A204.1 (cell line): ENCODE measurements around the gene ZNF408.
"Not testable (repeated sequence)": the region's sequence is repeated elsewhere in the genome, so short reads cannot be mapped to it uniquely, and the experiment has no call there.

Experiments
- FAIRE-seq: peaks from 2 replicates; lab custom pipeline; 2012; peaks lifted over from hg19 to GRCh38; lab: Jason Lieb, UNC

The ZNF408 gene

DNA sequence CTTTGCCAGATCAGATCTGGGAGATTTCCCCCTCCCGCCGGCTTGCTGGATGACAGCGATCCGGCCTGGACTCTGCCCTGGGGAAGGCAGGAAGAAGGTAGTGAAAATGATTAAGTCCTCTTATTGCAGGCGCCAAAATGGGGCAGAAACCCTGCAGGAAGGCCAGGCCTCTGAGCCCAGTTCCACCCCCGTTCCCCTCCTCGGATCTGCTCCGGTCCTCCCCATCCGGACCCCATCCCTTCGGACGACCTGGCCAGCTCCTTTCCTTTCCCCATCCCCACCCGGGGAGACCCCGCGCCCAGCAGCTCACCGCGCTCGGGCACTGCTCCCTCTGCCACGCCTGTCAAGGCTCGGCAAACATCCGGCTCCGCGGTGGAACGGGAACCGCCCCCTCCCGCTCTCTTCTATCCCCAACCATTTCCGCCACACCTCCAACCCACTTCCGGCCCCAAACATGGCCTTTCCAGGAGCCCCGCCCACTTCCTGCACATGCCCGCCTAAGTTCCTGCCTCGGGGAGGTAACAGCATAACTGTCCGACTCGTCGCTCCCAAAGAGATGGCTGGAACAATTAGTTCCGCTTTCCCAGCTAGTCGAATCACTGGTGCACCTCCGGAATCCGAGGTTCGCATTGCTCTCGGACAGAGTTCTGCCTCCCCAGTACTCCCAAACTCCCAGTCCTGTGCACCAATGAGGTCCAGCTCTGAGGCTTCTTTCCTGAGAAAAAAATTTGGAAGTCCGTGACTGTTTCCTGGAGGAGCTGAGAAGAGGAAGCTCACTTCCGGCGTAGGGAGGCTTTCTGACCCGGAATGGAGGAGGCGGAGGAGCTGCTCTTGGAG is at the start of gene ZNF408, which contains the start of gene ARHGAP1:
Gene ZNF408 (plus strand): TSS at position 791 of the 837 bp plus-strand sequence. CDS start 17 bp downstream, at position 808.
Gene ARHGAP1 (minus strand): TSS at position 379 of the 837 bp plus-strand sequence. CDS start 4,512 bp downstream, outside the sequence.
- peak; percentile 91 for FAIRE-seq

DNA sequence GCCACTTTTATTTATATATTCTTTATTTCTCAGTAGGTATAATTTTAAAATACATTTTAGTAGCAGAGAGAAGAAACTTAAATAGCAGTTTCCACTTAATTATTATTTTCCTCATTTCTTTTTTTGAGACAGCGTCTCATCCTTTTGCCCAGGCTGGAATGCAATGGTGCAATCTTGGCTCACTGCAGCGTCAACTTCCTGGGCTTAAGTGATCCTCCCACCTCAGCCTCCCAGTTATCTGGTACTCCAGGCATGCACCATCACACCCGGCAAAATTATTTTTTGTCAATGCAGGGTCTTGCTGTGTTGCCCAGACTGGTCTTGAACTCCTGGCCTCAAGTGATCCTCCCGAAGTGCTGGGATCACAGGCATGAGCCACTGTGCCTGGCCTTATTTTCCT is 45.2 kb upstream of the ZNF408 start:
- no peak for FAIRE-seq

DNA sequence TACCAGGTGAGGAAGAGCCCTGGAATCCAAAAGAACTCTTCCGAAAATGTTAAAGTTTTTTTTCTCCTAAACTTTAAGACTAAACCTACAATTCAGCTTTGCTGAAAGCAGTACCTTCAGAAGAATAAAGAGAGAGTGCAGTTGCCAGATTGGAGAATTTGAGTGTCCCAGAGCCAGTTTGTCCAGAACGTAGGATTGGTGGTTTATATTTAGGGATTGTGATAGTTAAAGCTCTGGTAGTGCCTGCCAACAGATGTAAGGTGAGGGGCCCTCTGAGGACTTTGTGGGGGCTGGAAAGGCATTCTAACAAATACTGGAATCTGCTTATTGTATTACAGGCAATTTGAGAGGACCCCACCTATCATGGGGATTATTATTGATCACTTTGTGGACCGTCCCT is 43.6 kb upstream of the ZNF408 start:
- no peak for FAIRE-seq

DNA sequence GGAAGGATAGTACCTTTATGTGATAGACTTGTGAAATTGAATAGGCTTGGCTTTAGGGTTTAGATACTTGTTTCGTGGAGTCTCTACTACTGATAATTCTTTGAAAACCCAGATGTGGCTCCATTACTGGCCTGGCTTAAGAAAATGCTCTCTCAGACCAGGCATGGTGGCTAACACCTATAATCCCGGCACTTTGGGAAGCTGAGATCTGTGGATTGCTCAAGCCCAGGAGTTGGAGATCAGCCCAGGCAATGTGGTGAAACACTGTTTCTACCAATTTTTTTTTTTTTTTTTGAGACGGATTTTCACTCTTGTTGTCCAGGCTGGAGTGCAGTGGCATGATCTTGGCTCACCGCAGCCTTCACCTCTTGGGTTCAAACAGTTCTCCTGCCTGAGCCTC is 42.6 kb upstream of the ZNF408 start:
- FAIRE-seq = no peak

DNA sequence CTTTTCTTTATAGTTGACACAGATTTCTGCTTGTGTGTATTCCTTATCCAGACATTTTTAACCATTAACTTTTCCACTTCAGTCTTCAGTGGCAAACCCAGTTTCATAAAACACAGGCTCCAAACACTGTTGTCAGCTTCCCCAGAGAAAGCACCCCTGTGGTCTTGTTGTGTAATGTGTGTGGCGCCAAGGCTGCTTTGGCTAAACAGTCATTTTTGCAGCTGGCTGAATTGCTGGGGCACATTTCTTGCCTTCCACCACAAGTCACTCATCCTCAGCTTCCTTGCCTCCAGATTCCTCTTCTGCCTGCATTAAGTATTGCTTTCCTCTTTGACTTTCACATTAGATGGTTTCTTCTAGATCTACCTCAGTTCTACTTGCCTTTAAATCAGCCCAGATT is 40.9 kb upstream of the ZNF408 start:
- no peak for FAIRE-seq

DNA sequence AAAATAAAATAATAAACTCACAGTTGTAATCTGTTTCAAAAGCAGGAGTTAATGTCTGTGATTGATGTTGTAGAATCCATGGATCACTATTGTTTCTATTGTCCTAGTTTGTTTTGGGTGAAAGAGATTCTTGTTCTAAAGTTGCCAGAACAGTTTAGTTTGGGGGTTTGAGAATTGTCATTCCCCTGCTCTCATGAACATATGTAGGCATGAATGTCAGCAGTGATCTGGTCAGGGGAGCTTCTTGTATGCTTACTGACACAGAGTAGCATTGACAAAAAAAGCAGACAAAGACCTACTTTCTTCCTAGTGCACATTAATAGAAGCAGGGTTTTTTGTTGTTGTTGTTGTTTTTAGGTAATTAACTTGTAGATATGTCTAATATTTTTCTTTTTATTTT is 39.0 kb upstream of the ZNF408 start:
- FAIRE-seq = no peak

DNA sequence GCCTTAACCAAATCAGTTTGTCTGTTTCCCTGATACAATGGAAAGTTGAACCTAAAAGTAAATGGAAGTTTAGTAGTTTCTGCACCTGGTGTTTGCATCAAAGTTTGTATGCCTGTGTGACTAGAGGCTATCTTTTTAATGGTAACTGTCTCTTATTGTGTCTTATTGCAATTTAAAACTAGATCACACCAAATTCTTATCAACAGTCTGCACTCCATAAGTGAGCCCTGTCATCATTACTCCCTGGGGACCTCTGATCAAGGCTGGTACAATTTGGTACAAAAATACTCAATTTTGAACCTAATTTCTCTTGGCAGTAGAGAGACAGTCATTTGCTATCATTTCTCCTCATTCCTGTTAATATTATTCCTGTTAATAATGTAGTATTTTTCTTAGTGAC is 38.5 kb upstream of the ZNF408 start:
- no peak for FAIRE-seq

DNA sequence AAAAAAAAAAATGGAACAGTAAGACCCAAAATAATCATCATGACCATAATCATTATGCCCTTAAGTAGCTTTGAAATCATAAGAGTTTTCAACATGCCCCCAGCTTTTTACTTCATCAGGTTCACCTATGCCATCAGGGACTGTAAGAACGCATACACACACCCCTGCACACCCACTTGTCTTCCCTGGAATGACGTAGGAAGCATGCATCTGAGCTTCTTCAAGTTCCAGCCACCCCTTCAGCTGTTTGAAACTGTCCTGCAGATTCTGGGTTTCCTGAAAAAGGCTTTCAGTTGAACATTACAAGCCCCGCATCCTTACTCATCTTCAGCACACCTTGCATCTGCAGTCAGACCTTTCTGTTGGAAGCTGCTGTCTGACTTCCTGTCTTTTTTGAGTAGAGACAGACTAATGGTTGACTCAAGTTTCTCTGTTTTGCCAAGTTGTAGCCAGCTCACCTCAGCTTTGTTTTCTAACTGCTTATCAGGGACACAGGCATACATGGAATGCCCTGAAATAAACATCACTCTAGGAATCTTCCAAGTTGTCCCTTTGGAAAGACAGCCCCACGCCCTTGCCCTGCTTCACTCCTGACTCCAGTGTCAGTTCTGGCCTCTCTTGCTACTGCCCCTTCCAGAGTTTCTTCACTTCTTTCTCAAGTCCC is 37.4 kb upstream of the ZNF408 start:
- FAIRE-seq = no peak

DNA sequence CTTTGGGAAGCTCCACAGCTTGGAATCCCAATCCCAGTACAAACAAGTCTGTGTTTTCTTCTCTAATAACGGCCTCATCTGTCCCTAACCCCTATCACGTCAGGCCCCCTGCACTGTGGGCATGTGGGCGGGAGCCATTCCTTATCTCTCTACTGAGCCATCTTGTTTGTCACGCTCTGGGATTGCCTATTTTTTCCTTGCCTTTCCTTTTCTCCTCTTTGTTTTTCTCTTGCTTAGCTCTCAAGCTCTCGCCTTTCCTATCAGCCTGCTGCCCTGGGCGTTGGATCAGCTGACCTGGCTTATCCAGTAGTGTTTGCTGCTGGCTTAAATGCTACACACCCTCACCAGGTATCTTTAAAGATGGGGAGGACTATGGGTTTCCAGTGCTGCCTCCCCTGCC is 36.2 kb upstream of the ZNF408 start:
- no peak for FAIRE-seq

DNA sequence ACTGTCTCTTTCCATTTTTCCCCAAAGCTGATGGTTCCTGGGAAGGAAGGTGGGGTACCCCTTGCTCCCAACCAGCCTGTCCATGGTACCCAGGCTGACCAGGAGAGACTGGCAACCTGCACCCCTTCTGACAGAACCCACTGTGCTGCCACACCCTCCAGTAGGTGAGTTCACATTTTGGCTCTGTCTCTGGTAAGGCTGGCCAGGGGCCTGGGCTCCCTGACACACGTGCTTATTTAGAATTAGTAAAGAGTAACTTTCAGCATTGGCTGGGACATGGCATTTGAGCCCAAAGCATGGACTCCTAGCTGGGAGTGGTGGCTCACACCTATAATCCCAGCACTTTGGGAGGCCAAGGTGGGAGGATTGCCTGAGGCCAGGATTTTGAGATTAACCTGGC is 35.5 kb upstream of the ZNF408 start:
- FAIRE-seq = no peak

DNA sequence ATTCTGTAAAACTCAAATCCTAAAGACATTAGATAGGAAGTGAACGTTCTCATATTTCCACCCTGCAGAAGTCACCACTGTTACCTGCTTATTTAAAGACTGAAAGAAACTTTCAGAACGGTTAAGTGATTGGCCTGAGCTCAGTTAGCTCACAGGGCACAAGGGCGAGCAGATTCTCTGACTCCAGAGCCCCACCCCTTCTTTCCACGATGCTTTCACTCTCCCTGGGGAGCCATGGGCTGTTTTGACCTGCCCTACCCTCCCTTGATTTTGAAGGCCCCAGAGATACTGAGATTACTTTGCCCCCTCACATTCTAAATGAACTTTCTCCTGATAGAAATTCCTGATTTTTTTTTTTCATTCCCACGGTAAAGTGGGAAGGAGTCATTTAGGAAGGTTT is 34.3 kb upstream of the ZNF408 start:
- no peak for FAIRE-seq

DNA sequence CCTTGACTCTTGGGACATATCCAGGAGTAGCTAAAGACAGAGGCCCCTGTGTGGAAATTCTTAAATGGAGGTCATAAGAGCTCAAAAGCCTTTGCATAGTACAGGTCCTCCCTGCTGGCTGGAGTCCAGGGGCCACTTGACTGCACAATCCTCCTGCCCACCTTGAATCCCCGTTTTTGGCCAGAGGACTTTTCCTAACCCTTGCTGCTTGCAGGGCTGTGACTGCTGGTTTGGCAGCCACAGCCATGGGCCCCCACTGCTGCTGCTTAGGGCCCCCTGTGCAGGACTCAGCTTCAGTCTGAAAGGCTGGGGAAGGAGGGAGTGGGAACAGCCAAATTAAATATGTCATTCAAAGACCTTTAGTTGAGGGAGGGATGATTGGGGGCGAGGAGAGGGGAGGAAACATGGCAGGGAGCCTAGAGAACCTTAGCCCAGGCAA is 33.8 kb upstream of the ZNF408 start:
- FAIRE-seq = no peak

DNA sequence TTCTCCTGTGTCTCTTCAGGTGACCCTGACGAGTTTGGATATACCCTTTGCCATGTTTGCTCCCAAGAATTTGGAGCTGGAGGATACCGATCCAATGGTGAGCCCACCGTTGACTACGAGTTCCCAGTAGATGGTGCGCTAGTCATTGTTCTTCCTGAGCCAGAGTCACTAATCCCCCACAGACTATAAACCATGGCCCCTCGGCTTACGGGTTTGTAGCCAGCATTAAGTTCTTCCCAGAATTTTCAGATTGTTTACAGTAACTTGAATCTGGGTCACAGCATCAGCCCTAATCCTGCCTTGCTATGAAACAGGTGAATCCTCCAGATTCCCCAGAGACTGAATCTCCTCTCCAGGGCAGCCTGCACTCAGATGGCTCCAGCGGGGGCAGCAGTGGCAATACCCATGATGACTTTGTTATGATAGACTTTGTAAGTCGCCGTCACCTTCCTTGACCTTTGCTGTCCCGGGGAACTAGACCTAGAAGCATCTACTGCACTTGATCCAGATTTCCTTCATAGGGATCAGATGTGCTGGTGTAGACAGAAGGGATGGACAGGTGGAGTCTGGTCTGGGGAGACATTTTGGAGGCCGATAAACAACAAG is 32.2 kb upstream of the ZNF408 start:
- FAIRE-seq = no peak

DNA sequence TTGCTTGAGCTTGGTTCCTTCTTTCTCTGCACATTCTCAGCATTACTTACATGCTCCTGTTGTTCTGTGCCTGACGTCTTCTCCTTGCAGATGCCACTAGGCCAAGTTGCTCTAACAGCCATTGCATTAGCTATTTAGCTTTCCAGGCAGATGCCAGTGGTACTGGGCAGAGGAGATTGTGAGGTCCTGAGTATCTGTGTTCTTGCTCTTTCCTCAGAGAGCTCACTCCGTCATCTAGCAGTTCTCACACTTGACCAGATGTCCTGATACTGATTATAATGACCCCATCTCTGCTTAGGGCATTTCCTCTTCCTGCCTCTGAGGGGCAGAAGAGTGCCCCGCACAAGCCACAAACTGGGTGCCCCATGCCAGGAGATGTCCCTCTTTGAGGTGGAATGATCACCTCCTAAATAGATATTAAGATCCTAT is 31.1 kb upstream of the ZNF408 start:
- no peak for FAIRE-seq

DNA sequence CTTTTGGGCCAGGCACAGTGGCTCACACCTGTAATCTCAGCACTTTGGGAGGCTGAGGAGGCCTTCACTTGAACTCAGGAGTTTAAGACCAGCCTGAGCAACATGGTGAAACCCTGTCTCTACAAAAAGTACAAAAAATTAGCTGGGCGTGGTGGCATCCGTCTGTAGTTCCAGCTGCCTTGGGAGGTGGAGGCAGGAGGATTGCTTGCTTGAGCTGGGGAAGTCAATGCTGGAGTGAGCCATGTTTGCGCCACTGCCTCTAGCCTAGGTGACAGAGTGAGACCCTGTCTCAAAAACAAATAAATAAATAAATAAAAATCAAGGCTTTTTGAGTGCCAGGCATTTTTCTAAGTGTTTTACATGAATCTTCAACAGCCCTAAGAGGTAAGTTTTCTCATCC is 30.3 kb upstream of the ZNF408 start:
- FAIRE-seq = not testable (repeated sequence)

DNA sequence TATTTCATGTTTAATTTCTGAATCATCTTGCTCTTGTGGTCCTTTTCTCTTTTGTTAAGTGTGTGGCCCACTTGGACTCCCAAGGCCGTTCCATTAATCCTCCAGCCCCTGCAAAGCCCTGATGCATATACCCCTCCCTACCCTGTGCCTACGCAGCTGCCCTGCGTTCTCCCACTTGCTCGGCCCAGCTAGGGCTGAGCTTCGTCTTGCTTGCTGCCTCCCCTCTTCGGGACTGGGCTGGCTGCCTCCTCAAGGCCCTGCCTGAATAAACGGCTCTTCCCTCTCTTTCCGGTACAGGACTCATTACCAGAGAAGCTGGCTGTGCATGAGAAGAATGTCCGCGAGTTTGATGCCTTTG is 28.9 kb upstream of the ZNF408 start:
- FAIRE-seq = no peak

DNA sequence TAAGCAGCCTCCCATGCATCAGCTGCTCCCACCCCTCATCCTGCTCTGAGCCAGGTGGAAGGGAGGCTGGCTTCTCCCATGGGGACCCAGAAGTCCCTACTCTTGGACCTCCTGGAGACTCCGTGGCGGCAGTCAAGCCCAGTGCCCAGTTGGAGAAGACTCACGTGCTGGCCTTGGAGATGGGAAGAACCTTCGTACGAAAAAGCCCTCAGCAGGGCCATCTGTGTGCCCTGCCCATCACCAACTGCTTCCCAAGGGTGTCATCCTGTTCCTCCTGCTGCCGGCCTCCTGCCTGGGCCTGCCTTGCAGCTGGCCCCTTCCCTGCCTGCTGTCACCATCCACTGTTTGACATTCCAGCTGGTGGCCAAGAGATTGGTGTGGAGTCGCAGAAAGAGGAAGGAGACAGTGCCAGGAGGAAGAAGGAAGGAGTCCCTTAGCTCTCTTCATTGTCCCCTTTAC is 28.4 kb upstream of the ZNF408 start:
- FAIRE-seq = no peak

DNA sequence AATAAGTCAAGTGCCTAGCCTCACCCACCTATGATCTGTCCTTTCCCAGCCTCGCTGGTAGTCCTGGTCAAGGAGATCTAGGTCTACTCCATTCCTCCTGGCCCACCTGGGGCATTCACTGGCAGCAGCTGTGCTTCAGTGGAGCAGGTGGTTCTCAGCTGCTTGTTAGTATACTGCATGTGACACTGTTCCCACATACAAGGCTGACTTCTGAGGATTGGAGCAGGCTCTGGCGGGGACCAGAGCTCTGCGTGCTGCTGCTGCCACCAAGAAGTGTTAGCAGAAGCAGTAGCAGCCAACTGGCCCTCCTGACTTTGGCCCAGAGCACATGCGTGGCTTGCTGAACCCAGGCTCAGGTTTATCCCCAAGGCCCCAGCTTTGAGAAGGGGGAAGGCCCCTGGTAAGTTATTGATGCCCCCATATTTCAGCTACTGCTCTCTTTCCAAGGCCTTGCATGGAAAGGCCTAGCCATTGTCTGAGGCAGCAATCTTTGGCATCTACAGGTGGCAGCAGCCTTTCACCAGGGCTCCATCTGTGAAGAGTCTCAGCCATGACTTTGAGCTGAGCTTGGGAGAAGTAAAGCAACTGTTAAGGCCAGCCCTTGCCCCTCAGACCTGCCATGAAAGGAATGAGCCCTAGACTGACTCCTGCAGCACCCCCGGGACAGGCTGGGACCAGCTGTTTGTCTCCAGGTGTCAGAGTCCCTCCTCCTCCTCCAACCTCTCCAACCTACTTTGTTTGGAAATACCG is 26.9 kb upstream of the ZNF408 start:
- no peak for FAIRE-seq

DNA sequence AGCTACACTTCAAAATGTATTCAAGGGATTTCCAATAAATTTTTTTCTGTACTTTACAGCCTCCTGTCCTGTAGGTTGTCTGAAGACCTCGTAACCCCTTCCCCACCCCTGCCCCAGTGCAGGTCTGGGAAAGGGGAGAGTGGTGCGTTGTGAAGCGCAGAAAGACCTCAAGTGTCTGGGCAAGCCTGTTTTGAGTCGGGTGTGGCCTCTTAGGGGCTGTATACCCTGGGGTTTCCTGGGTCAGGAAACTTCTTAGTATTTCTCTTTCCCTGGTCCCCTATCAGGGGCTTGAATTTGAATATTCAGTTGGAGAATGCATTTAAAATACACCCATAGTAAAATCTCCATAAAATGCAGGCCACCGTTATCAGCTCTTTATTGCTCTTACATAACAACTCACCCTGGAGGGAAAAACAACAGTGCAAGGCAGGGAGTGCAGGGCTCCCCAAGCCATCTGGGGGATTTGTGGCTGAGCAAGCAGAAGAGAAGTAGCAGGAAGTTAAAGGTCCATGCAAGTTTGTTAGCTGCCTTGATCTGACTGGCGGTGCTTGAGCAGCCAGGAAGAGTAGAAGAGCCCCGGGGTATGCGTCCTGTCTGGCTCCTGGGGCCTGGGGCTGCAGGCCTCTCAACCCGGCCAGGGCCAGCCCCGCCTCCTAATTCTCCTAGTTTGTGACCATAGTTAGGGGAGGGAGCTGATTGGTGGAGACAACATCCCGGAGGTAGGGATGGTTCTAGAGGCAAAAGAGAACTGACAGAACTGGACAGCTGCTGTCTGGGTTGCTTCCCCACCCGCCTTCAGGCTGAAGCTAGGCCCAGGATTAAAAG is 26.2 kb upstream of the ZNF408 start:
- FAIRE-seq = no peak

DNA sequence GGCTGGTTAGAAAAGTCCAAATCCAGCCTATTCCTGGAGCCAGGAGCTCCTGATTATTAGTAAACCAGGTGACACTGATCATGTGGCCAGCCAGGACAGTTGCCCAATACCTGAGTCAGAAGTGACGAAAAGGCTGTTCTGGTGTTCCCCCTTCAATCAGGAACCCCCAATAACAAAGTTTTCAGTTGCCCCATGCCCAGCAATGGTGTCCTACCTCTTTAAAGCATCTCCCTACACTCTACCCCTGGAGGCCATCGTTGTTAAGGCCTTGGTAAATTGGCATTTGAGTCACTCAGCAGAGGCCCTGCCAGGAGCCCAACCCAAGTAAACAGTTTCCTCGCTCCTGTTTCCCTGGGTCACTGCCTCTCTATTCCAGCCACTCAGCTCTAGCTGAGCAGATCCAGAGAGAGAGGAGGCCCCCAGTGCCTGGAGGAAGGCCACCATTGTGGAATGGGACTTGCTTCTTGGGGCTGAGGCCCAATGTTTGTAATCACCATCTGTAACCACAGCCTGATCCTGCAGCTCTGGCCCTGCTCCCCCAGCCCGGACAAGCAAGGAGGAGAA is 25.5 kb upstream of the ZNF408 start:
- FAIRE-seq = no peak

DNA sequence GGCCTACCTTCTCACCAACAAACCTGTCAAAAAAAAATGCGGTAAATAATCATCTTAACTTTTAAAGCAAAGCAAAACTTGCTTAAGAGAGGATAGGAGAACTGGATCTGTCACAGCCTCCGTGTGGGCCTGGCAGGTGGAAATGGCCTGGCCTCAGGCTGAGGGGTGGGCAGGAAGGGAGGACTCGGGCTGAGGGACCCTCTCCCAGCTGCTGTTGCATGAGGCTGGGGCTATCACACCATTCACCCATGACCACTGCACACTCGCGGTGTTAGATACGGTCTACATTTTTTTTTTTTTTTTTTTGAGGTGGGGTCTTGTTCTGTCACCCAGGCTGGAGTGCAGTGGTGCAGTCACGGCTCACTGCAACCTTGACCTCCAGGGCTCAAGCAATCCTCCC is 24.9 kb upstream of the ZNF408 start:
- no peak for FAIRE-seq
